ENCODE data around the gene SYAP1. TPM values are rescaled to one million over a fixed set of nuclear protein-coding genes. Genes with fewer than 3 reads are reported as not detected.

Gene SYAP1
- total and polyA plus RNA-seq, 4 donors, result 20.6 to 31.8 (median 23.8) TPM

GRCh38 chrX:16785247-16786138 lies 66.1 kb downstream of the SYAP1 start:
- peaks cover 11% of the 10 kb centered on the region for H3K27me3 ChIP-seq (ENCODE audit: control insufficient read depth, insufficient read depth, low read length)
- H3K27ac ChIP-seq (ENCODE audit: low read depth, low read length), result no peak overlapping the region
- H3K4me3 ChIP-seq (ENCODE audit: low read depth, low read length), result peak overlapping the region; percentile 73
- H3K4me1 ChIP-seq (ENCODE audit: control insufficient read depth, insufficient read depth, low read length), result peaks cover 11% of the 10 kb centered on the region
- no peak for DNase-seq (ENCODE audit: low read depth in 4 of 6, low spot score in 6 of 6)
- no peaks in the 10 kb centered on the region for H3K9me3 ChIP-seq (ENCODE audit: control insufficient read depth, insufficient read depth, low read length)
- H3K36me3 ChIP-seq (ENCODE audit: control insufficient read depth, insufficient read depth, low read length), result no peaks in the 10 kb centered on the region
- WGBS (ENCODE audit: insufficient coverage), result 3% methylated on average over 28 of the region's 39 CpGs

DNA sequence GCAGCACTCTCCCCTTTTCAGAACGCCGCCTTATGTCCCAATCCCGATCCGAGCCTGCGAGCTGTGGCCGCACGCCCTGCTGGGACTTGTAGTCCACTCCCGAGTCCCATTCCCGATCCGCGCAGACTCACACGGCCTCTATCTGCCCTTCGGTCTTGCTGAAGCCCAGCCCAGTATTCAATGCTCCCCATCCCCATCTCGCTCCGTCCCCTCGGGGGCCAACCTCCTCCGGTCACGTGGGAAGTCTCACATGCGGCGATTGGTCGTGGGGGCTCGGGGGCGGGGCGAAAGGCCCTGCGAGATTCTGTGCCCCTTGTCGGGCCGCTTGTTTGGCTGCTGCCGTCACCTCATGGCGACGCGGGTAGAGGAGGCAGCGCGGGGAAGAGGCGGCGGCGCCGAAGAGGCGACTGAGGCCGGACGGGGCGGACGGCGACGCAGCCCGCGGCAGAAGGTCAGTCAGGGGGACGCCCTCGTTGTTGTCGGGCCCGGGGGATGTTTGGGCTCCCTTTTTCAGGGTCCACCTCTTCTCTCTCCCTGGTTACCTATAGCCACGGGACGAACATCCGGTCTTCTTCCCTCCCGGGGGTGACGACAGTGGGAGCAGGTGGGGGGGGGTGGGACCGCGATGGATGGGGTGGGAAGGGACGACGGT lies 66.9 kb downstream of the SYAP1 start, which contains the start of gene TXLNG:
Gene TXLNG, plus strand, starts transcription at position 328 of the 652 bp plus-strand sequence. Its CDS starts 22 bp downstream, at position 350.
- Histone ChIP-seq H3K9me3 (ENCODE audit: control insufficient read depth, insufficient read depth, low read length) (no peaks in the 10 kb centered on the region), H3K27me3 (ENCODE audit: control insufficient read depth, insufficient read depth, low read length) (peaks cover 8% of the 10 kb centered on the region), H3K4me3 (ENCODE audit: low read depth, low read length) (peak within 1 kb of the TSS; percentile 73), H3K36me3 (ENCODE audit: control insufficient read depth, insufficient read depth, low read length) (no peaks in the 10 kb centered on the region), H3K4me1 (ENCODE audit: control insufficient read depth, insufficient read depth, low read length) (peaks cover 11% of the 10 kb centered on the region), H3K27ac (ENCODE audit: low read depth, low read length) (no peak within 1 kb of the TSS)
- under 1% methylated on average over 47 of the region's 59 CpGs for WGBS (ENCODE audit: insufficient coverage)
- peak; percentile 80 to 100 (median 98) for DNase-seq (ENCODE audit: low read depth in 4 of 6, low spot score in 6 of 6)

- Histone ChIP-seq H3K4me3 (ENCODE audit: low read depth, low read length) (peak overlapping the region; percentile 73), H3K9me3 (ENCODE audit: control insufficient read depth, insufficient read depth, low read length) (no peaks in the 10 kb centered on the region), H3K4me1 (ENCODE audit: control insufficient read depth, insufficient read depth, low read length) (peaks cover 11% of the 10 kb centered on the region), H3K36me3 (ENCODE audit: control insufficient read depth, insufficient read depth, low read length) (no peaks in the 10 kb centered on the region), H3K27ac (ENCODE audit: low read depth, low read length) (no peak overlapping the region), H3K27me3 (ENCODE audit: control insufficient read depth, insufficient read depth, low read length) (peaks cover 4% of the 10 kb centered on the region)
- WGBS (ENCODE audit: insufficient coverage), result under 1% methylated on average over 53 of the region's 73 CpGs
- peak in 1 of 6 donors; percentile 23 for DNase-seq (ENCODE audit: low read depth in 4 of 6, low spot score in 6 of 6)
Measured at GRCh38 chrX:16786791-16787735, 67.7 kb downstream of the SYAP1 start.

DNA sequence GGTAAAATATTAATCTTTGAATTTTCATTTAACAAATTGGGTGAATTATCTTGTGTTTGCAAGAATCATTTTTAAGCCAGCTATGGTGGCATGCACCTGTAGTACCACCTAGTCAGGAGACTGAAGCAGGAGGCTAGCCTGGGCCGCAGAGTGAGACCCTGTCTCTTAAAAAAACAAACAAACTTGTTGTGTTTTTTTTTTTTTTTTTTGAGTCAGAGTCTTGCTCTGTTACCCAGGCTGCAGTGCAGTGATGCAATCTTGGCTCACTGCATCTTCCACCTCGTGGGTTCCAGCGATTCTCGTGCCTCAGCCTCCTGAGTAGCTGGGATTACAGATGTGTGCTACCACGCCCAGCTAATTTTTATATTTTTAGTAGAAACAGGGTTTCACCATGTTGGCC lies 69.1 kb downstream of the SYAP1 start:
- Histone ChIP-seq H3K27ac (ENCODE audit: low read depth, low read length) (no peak overlapping the region), H3K36me3 (ENCODE audit: control insufficient read depth, insufficient read depth, low read length) (no peaks in the 10 kb centered on the region), H3K4me1 (ENCODE audit: control insufficient read depth, insufficient read depth, low read length) (peaks cover 11% of the 10 kb centered on the region), H3K9me3 (ENCODE audit: control insufficient read depth, insufficient read depth, low read length) (no peaks in the 10 kb centered on the region), H3K27me3 (ENCODE audit: control insufficient read depth, insufficient read depth, low read length) (peaks cover 3% of the 10 kb centered on the region), H3K4me3 (ENCODE audit: low read depth, low read length) (no peak overlapping the region)
- DNase-seq (ENCODE audit: low read depth in 4 of 6, low spot score in 6 of 6), result no peak
- WGBS (ENCODE audit: insufficient coverage), result no CpG with 5 or more reads among the region's 5 CpGs

DNA sequence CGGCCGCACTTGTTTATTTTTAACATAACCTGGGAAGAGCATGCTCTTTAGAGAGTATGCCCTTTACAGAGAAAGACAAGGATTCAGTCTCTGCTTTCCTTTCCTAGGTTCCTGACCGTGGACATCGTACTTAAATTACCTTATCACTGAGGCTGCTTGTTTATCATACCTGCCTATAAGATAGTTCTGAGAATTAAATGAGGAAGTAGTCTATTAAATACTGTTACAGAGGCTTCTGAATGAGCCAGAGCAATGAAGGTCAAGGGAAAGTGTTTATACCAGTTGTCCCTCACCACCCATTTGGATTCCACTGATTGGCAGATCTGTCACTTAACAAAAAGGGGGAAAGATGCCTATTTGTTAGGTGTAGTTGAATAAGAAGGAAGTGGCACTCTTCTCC lies 76.9 kb downstream of the SYAP1 start:
- peaks cover 6% of the 10 kb centered on the region for H3K27me3 ChIP-seq (ENCODE audit: control insufficient read depth, insufficient read depth, low read length)
- WGBS (ENCODE audit: insufficient coverage), result 92% methylated on average over 2 of the region's 4 CpGs
- H3K9me3 ChIP-seq (ENCODE audit: control insufficient read depth, insufficient read depth, low read length), result no peaks in the 10 kb centered on the region
- H3K4me3 ChIP-seq (ENCODE audit: low read depth, low read length), result no peak overlapping the region
- H3K27ac ChIP-seq (ENCODE audit: low read depth, low read length), result no peak overlapping the region
- no peak for DNase-seq (ENCODE audit: low read depth in 4 of 6, low spot score in 6 of 6)
- peaks cover 5% of the 10 kb centered on the region for H3K36me3 ChIP-seq (ENCODE audit: control insufficient read depth, insufficient read depth, low read length)
- no peaks in the 10 kb centered on the region for H3K4me1 ChIP-seq (ENCODE audit: control insufficient read depth, insufficient read depth, low read length)

- DNase-seq (ENCODE audit: low read depth in 4 of 6, low spot score in 6 of 6), result peak in 1 of 6 donors; percentile 76
- Histone ChIP-seq H3K4me3 (ENCODE audit: low read depth, low read length) (no peak overlapping the region), H3K4me1 (ENCODE audit: control insufficient read depth, insufficient read depth, low read length) (no peaks in the 10 kb centered on the region), H3K36me3 (ENCODE audit: control insufficient read depth, insufficient read depth, low read length) (peaks cover 5% of the 10 kb centered on the region), H3K27ac (ENCODE audit: low read depth, low read length) (peak overlapping the region; percentile 16), H3K27me3 (ENCODE audit: control insufficient read depth, insufficient read depth, low read length) (peaks cover 6% of the 10 kb centered on the region), H3K9me3 (ENCODE audit: control insufficient read depth, insufficient read depth, low read length) (no peaks in the 10 kb centered on the region)
- WGBS (ENCODE audit: insufficient coverage), result 88% methylated on average over 3 of the region's 5 CpGs
Measured at GRCh38 chrX:16797358-16797757, 77.9 kb downstream of the SYAP1 start.

DNA sequence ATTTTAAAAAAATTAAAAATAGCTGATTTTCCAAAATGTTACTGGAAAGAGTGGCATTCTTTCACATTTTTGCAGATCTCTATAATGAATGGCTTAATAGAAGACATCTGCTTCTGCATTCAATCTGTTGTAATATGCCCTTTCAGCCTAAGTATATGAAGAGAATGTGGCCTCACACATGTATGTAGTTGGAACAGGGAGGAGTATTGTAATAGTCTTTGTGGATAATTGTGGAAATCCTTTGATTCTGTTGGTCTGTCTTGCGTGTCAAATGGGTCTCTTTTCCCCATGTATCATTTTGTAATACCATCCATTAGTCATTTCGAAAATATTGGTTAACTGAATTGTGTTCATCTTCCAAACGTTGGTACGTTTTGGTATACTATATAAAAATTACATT lies 78.4 kb downstream of the SYAP1 start:
- peak in 1 of 6 donors; percentile 2 for DNase-seq (ENCODE audit: low read depth in 4 of 6, low spot score in 6 of 6)
- H3K27ac ChIP-seq (ENCODE audit: low read depth, low read length), result no peak overlapping the region
- H3K9me3 ChIP-seq (ENCODE audit: control insufficient read depth, insufficient read depth, low read length), result no peaks in the 10 kb centered on the region
- peaks cover 6% of the 10 kb centered on the region for H3K27me3 ChIP-seq (ENCODE audit: control insufficient read depth, insufficient read depth, low read length)
- no peaks in the 10 kb centered on the region for H3K4me1 ChIP-seq (ENCODE audit: control insufficient read depth, insufficient read depth, low read length)
- no CpG with 5 or more reads among the region's 4 CpGs for WGBS (ENCODE audit: insufficient coverage)
- H3K36me3 ChIP-seq (ENCODE audit: control insufficient read depth, insufficient read depth, low read length), result peaks cover 8% of the 10 kb centered on the region
- no peak overlapping the region for H3K4me3 ChIP-seq (ENCODE audit: low read depth, low read length)

DNA sequence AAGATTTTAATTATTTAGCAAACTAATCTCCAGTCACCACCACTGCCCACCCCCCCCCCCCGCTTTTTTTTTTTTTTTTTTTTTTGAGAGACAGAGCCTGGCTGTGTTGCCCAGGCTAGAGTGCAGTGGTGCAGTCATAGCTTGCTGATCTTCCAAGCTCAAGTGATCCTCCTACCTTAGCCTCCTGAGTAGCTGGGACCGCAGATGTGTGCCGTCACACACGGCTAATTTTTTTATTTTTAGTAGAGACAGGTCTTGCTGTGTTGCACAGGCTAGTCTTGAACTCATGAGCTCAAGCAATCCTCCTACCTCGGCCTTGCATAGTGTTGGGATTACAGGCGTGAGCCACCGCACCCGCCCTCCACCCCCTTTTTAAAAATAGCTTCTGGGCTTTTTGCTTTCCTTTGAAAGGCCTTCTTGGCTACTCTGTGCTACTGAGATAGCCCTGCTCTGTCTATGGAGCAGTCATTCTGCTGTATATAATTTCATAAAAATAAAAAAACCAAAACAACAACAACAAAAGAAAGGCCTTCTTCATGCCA lies 85.6 kb downstream of the SYAP1 start:
- no peaks in the 10 kb centered on the region for H3K4me1 ChIP-seq (ENCODE audit: control insufficient read depth, insufficient read depth, low read length)
- WGBS (ENCODE audit: insufficient coverage), result no CpG with 5 or more reads among the region's 8 CpGs
- no peak overlapping the region for H3K4me3 ChIP-seq (ENCODE audit: low read depth, low read length)
- H3K9me3 ChIP-seq (ENCODE audit: control insufficient read depth, insufficient read depth, low read length), result no peaks in the 10 kb centered on the region
- H3K36me3 ChIP-seq (ENCODE audit: control insufficient read depth, insufficient read depth, low read length), result peaks cover 10% of the 10 kb centered on the region
- H3K27me3 ChIP-seq (ENCODE audit: control insufficient read depth, insufficient read depth, low read length), result peaks cover 6% of the 10 kb centered on the region
- H3K27ac ChIP-seq (ENCODE audit: low read depth, low read length), result no peak overlapping the region
- DNase-seq (ENCODE audit: low read depth in 4 of 6, low spot score in 6 of 6), result no peak

- no peaks in the 10 kb centered on the region for H3K4me1 ChIP-seq (ENCODE audit: control insufficient read depth, insufficient read depth, low read length)
- peaks cover 5% of the 10 kb centered on the region for H3K36me3 ChIP-seq (ENCODE audit: control insufficient read depth, insufficient read depth, low read length)
- H3K9me3 ChIP-seq (ENCODE audit: control insufficient read depth, insufficient read depth, low read length), result no peaks in the 10 kb centered on the region
- no peak overlapping the region for H3K27ac ChIP-seq (ENCODE audit: low read depth, low read length)
- peaks cover 9% of the 10 kb centered on the region for H3K27me3 ChIP-seq (ENCODE audit: control insufficient read depth, insufficient read depth, low read length)
- H3K4me3 ChIP-seq (ENCODE audit: low read depth, low read length), result no peak overlapping the region
- peak in 1 of 6 donors; percentile 17 for DNase-seq (ENCODE audit: low read depth in 4 of 6, low spot score in 6 of 6)
Measured at GRCh38 chrX:16807548-16807947, 88.1 kb downstream of the SYAP1 start.

All from spinal cord (tissue), 10 donors.